Neutrophil (primary cell): ENCODE data around the gene PLXNA4.

Experiments
- H3K27ac ChIP-seq: fragments of 200-600 bp; sonication (generic); 2 replicates; pipeline ENCODE4 v1.5.1; 2016; ENCODE audit warnings: mild to moderate bottlenecking, moderate library complexity
- H3K27me3 ChIP-seq: fragments of 200-600 bp; sonication (generic); 2 replicates; pipeline ENCODE4 v1.6.0; 2016; ENCODE audit warnings: mild to moderate bottlenecking
- H3K36me3 ChIP-seq: fragments of 200-600 bp; sonication (generic); 2 replicates; pipeline ENCODE4 v1.5.1; 2017
- H3K4me1 ChIP-seq, 2 experiments: fragments of 200-600 bp in 1 of 2; sonication (generic) in 1 of 2; 1 replicate in 1 of 2; 2 replicates in 1 of 2; pipeline versions ENCODE4 v1.5.1 to v1.6.1; 2013 to 2016; ENCODE audit warnings: low read depth in 1 of 2, low read length in 1 of 2, mild to moderate bottlenecking in 1 of 2, moderate library complexity in 1 of 2; ENCODE audit not compliant: control insufficient read depth in 1 of 2, insufficient read depth in 1 of 2
- H3K4me3 ChIP-seq, 2 experiments: fragments of 200-600 bp in 1 of 2; sonication (generic) in 1 of 2; 1 replicate in 1 of 2; 2 replicates in 1 of 2; pipeline ENCODE4 v1.5.1; 2013 to 2016; ENCODE audit warnings: low read depth in 1 of 2, low read length in 1 of 2, mild to moderate bottlenecking in 1 of 2, moderate library complexity in 1 of 2
- H3K9me3 ChIP-seq: fragments of 200-600 bp; sonication (generic); 2 replicates; pipeline ENCODE4 v1.5.1; 2016
- CTCF ChIP-seq: fragments of 200-600 bp; sonication (generic); IDR thresholded peaks from 2 replicates; pipeline ENCODE4 v1.5.1; 2016; ENCODE audit warnings: antibody characterized with exemption

PLXNA4 gene

GRCh38 chr7:132152131-132152889 is 424.0 kb downstream of the PLXNA4 start:
- H3K9me3 ChIP-seq: no peaks in the 10 kb centered on the region
- no peak for TF ChIP-seq CTCF

GRCh38 chr7:132150711-132151110 is 425.6 kb downstream of the PLXNA4 start:
- no peaks in the 10 kb centered on the region for H3K9me3 ChIP-seq
- TF ChIP-seq CTCF: no peak
- no peaks in the 10 kb centered on the region for H3K36me3 ChIP-seq
- H3K27ac ChIP-seq: no peak overlapping the region
- peaks cover 6% of the 10 kb centered on the region for H3K27me3 ChIP-seq
- no peak overlapping the region for H3K4me3 ChIP-seq
- H3K4me1 ChIP-seq: no peaks in the 10 kb centered on the region

More at GRCh38 chr7:132152131-132152889, 424.0 kb downstream of the PLXNA4 start:
- Histone ChIP-seq H3K27ac (no peak overlapping the region), H3K36me3 (no peaks in the 10 kb centered on the region), H3K4me3 (no peak overlapping the region), H3K4me1 (no peaks in the 10 kb centered on the region), H3K27me3 (peaks cover 6% of the 10 kb centered on the region)

DNA sequence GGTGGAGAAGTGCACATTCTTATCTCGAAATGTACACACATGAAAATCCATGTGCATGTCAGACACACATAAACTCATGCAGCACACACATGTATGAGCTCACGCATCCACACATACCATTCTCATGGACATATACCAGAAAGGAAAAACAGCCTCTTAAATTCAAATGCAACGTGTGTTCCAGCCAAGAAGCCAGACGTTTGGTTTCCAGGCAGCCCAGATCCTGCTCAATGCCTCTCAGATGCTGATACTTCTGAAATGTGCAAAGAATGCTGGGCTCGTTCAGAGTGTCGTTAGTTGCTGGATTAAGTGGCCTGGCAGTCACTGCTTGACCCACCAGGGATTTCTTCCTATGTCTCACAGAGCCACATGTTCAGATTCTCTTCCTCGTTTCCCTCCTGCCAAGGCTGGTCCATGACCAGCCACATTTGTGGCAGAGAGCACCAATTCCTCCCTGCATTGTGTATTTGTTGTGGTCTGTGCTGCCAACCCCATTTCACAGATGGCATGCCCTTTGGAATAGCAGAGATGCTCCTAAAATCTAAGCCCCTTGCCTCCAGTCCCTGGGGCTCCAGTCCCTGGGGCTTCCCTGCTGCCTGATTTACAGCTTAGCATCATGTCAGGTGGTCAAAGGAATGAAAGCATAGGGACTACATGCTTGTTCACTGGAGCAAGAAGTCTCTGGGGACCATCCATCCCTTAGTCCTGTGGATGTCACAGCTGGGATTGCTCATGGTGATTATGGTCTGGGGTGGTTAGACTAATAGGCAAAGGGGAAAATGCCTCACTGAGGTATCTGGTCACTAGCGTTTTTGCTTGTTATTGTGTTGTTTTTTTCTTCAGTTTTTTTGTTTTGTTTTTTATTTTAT is 426.6 kb downstream of the PLXNA4 start:
- Histone ChIP-seq H3K36me3 (no peaks in the 10 kb centered on the region), H3K27me3 (no peaks in the 10 kb centered on the region), H3K4me1 (no peaks in the 10 kb centered on the region), H3K27ac (no peak overlapping the region), H3K4me3 (no peak overlapping the region), H3K9me3 (no peaks in the 10 kb centered on the region)
- no peak for TF ChIP-seq CTCF

- Histone ChIP-seq H3K4me1 (no peaks in the 10 kb centered on the region), H3K36me3 (no peaks in the 10 kb centered on the region), H3K27ac (no peak overlapping the region), H3K27me3 (no peaks in the 10 kb centered on the region), H3K4me3 (no peak overlapping the region), H3K9me3 (no peaks in the 10 kb centered on the region)
- no peak for TF ChIP-seq CTCF
Measured at GRCh38 chr7:132148876-132149275, 427.4 kb downstream of the PLXNA4 start.

GRCh38 chr7:132145466-132145865 is 430.8 kb downstream of the PLXNA4 start:
- no peak overlapping the region for H3K27ac ChIP-seq
- H3K36me3 ChIP-seq: no peaks in the 10 kb centered on the region
- no peaks in the 10 kb centered on the region for H3K9me3 ChIP-seq
- H3K27me3 ChIP-seq: no peaks in the 10 kb centered on the region
- no peak overlapping the region for H3K4me3 ChIP-seq
- H3K4me1 ChIP-seq: no peaks in the 10 kb centered on the region
- TF ChIP-seq CTCF: no peak
